Sigmoid colon (tissue), 7 donors: ENCODE results near the gene PNISR. TPM values are rescaled to one million over a fixed set of nuclear protein-coding genes. Genes with fewer than 3 reads are reported as not detected.
"Not testable (repeated sequence)": the region's sequence is repeated elsewhere in the genome, so short reads cannot be mapped to it uniquely, and the experiment has no call there.

Experiments used
- DNase-seq: peaks from one replicate; pipeline ENCODE4 v3.0.0-alpha.2; 2019
- H3K27ac ChIP-seq, 4 donors: fragments of 200-600 bp; sonication (generic); one replicate each; pipeline ENCODE4 v1.5.1; 2016 to 2019; ENCODE audit warnings: mild to moderate bottlenecking in 1 of 4
- H3K27me3 ChIP-seq, 3 donors: fragments of 200-600 bp; sonication (generic); one replicate each; pipeline ENCODE4 v1.5.1; 2019; ENCODE audit warnings: mild to moderate bottlenecking in 1 of 3
- H3K36me3 ChIP-seq, 4 donors: fragments of 200-600 bp; sonication (generic); one replicate each; pipeline ENCODE4 v1.5.1; 2016 to 2019
- H3K4me1 ChIP-seq, 4 donors: fragments of 200-600 bp; sonication (generic); one replicate each; pipeline ENCODE4 v1.5.1; 2017 to 2019
- H3K4me3 ChIP-seq, 4 donors: fragments of 200-600 bp; sonication (generic); one replicate each; pipeline ENCODE4 v1.5.1; 2017 to 2019; ENCODE audit warnings: mild to moderate bottlenecking in 2 of 4, moderate library complexity in 1 of 4
- H3K9me3 ChIP-seq, 4 donors: fragments of 200-600 bp in 3 of 4; sonication (generic) in 3 of 4; one replicate each; pipeline versions ENCODE4 v1.5.1 to v1.6.1; 2013 to 2019
- CTCF ChIP-seq, 4 experiments: fragments of 450-650 bp in 3 of 4; fragments of 200-600 bp in 1 of 4; IDR thresholded peaks; one replicate each; pipeline ENCODE4 v1.5.1; 2016 to 2019; ENCODE audit warnings: antibody characterized with exemption in 4 of 4, mild to moderate bottlenecking in 3 of 4, moderate library complexity in 2 of 4
- EP300 ChIP-seq, 4 donors: sonication (generic); formaldehyde crosslinking; IDR thresholded peaks; one replicate each; pipeline ENCODE4 v1.6.1; 2017; ENCODE audit warnings: antibody characterized with exemption in 4 of 4
- POLR2A ChIP-seq, 2 donors: fragments of 450-650 bp; IDR thresholded peaks; one replicate each; pipeline ENCODE4 v1.6.1; 2016; ENCODE audit warnings: antibody characterized with exemption in 2 of 2, mild to moderate bottlenecking in 2 of 2, moderate library complexity in 2 of 2
- POLR2AphosphoS5 ChIP-seq, 4 donors: sonication (generic); formaldehyde crosslinking; IDR thresholded peaks; one replicate each; pipeline ENCODE4 v1.6.1; 2017; ENCODE audit warnings: antibody characterized with exemption in 4 of 4
- WGBS, 2 donors: extraction: QIAGEN DNeasy Blood & Tissue Kit; methylation state at CpG; one replicate each; pipeline ENCODE4 v1.1.7; 2013; 5-methylcytosine and 5-hydroxymethylcytosine counted together
- intact Hi-C: fragments of 100-400 bp; cut with DNase I; formaldehyde crosslinking; loops from one replicate; pipeline ENCODE4 v1.15.1; 2023
- polyA plus RNA-seq, 3 donors: library from polyadenylated mRNA; stranded (reverse); fragments of 200-250 nt; gene quantifications; one replicate each; pipeline ENCODE4 v1.2.3, GENCODE V29; 2013
- total RNA-seq, 4 donors: library from RNA; depleted of rRNA; stranded (reverse); fragments of >200 nt; gene quantifications; one replicate each; pipeline ENCODE4 v1.1.0, GENCODE V29; 2016
- donor health status: healthy with polysubstance abuse.
- donor health status: Bipolar disorder and iron deficiency.
- donor health status: healthy.

PNISR gene
- total RNA-seq, result 100 to 1,000 TPM; 135 to 253 (median 150) TPM
- 10 to 100 TPM in 2 of 3 donors, 1 to 10 TPM in 1; 9.5 to 46.3 (median 18.0) TPM for polyA plus RNA-seq

GRCh38 chr6:99424761-99425646 lies at the start of gene PNISR:
TSS of gene PNISR (minus strand) at chr6:99425308. CDS start at chr6:99414659, 10,649 bp downstream.
- H3K4me3 ChIP-seq, result peak within 1 kb of the TSS; percentile 70 to 90 (median 78)
- TF ChIP-seq POLR2AphosphoS5 (IDR thresholded peaks at IDR 0.05) (peak; percentile 38 to 75 (median 62)), EP300 (IDR thresholded peaks at IDR 0.05) (no peak), CTCF (IDR thresholded peaks at IDR 0.05) (no peak), POLR2A (IDR thresholded peaks at IDR 0.05) (peak; percentile 11 to 37)
- H3K4me1 ChIP-seq, result peaks cover 0 to 66% (median 52%) of the 10 kb centered on the region in 4 donors
- H3K9me3 ChIP-seq, result no peaks in the 10 kb centered on the region
- H3K27me3 ChIP-seq, result no peaks in the 10 kb centered on the region
- peak; percentile 96 for DNase-seq
- intact Hi-C loops, result loop anchor here (2.0 kb wide), 1 partner anchor 90 kb away; no protein-coding TSS in a partner anchor
- peak within 1 kb of the TSS; percentile 92 to 97 (median 96) for H3K27ac ChIP-seq
- 0% methylated on average over 53 of the region's 53 CpGs for WGBS, 2 donors
- no peaks in the 10 kb centered on the region for H3K36me3 ChIP-seq

- Histone ChIP-seq H3K27ac (no peak overlapping the region), H3K36me3 (peaks cover 0 to 29% (median 0%) of the 10 kb centered on the region in 4 donors), H3K4me3 (no peak overlapping the region), H3K4me1 (peaks cover 0 to 4% (median 0%) of the 10 kb centered on the region in 4 donors), H3K9me3 (no peaks in the 10 kb centered on the region), H3K27me3 (no peaks in the 10 kb centered on the region)
- TF ChIP-seq EP300 (IDR thresholded peaks at IDR 0.05) (no peak), CTCF (IDR thresholded peaks at IDR 0.05) (no peak), POLR2AphosphoS5 (IDR thresholded peaks at IDR 0.05) (no peak), POLR2A (IDR thresholded peaks at IDR 0.05) (no peak)
- intact Hi-C loops, result no loop called here
- DNase-seq, result no peak
These were observed 48.6 kb upstream of the PNISR start for GRCh38 chr6:99473730-99474129.

GRCh38 chr6:99471638-99472037 lies 46.5 kb upstream of the PNISR start:
- Histone ChIP-seq H3K36me3 (peaks cover 0 to 29% (median 0%) of the 10 kb centered on the region in 4 donors), H3K4me1 (peaks cover 0 to 4% (median 0%) of the 10 kb centered on the region in 4 donors), H3K27me3 (no peaks in the 10 kb centered on the region), H3K4me3 (no peak overlapping the region), H3K9me3 (no peaks in the 10 kb centered on the region), H3K27ac (no peak overlapping the region)
- DNase-seq, result no peak
- TF ChIP-seq EP300 (IDR thresholded peaks at IDR 0.05) (no peak), POLR2AphosphoS5 (IDR thresholded peaks at IDR 0.05) (no peak), POLR2A (IDR thresholded peaks at IDR 0.05) (no peak), CTCF (IDR thresholded peaks at IDR 0.05) (no peak)
- 90 to 92% methylated on average over 2 of the region's 2 CpGs for WGBS, 2 donors
- intact Hi-C loops, result no loop called here

- Histone ChIP-seq H3K4me3 (no peak overlapping the region), H3K36me3 (peaks cover 0 to 21% (median 0%) of the 10 kb centered on the region in 4 donors), H3K27me3 (no peaks in the 10 kb centered on the region), H3K9me3 (no peaks in the 10 kb centered on the region), H3K4me1 (no peaks in the 10 kb centered on the region), H3K27ac (no peak overlapping the region)
- no peak for TF ChIP-seq POLR2AphosphoS5 (IDR thresholded peaks at IDR 0.05)
- TF ChIP-seq CTCF (IDR thresholded peaks at IDR 0.05), result peak; percentile 24 to 56 (median 36)
- DNase-seq, result no peak
- intact Hi-C loops, result loop anchor here (2.0 kb wide), 1 partner anchor 277 kb away; no protein-coding TSS in a partner anchor
- WGBS, 2 donors, result 0 to 4% methylated on average over 3 of the region's 3 CpGs
These were observed 42.5 kb upstream of the PNISR start for GRCh38 chr6:99467509-99468106.

- DNase-seq, H3K4me3 ChIP-seq, H3K27ac ChIP-seq, H3K27me3 ChIP-seq, intact Hi-C loops, H3K4me1 ChIP-seq, H3K9me3 ChIP-seq: not testable (repeated sequence)
- H3K36me3 ChIP-seq, result peaks cover 0 to 28% (median 0%) of the 10 kb centered on the region in 4 donors
- 96% methylated on average over 2 of the region's 2 CpGs for WGBS, 2 donors
These were observed 34.0 kb upstream of the PNISR start for GRCh38 chr6:99459133-99459532.
